HL-60 (cell line): Measurements from ENCODE around the gene KRTAP9-6.
"Not testable (repeated sequence)": the region's sequence is repeated elsewhere in the genome, so short reads cannot be mapped to it uniquely, and the experiment has no call there.

Experiments
- DNase-seq, 2 experiments: peaks; one replicate each; pipeline ENCODE4 v3.0.0-alpha.2; 2010 to 2020; ENCODE audit warnings: low read depth in 1 of 2, low spot score in 1 of 2
- H3K27ac ChIP-seq: fragments of 250-450 bp; sonication (Bioruptor Pico); replicated peaks from 2 replicates; pipeline ENCODE4 v1.5.1; 2020; ENCODE audit warnings: mild to moderate bottlenecking, moderate library complexity
- H3K27me3 ChIP-seq: fragments of 250-450 bp; sonication (Bioruptor Pico); 2 replicates; pipeline ENCODE4 v1.5.1; 2021; ENCODE audit warnings: mild to moderate bottlenecking, moderate library complexity; ENCODE audit not compliant: insufficient read depth, poor library complexity, severe bottlenecking
- H3K4me3 ChIP-seq: replicated peaks from 2 replicates; pipeline ENCODE4 v1.5.1; 2011; ENCODE audit warnings: mild to moderate bottlenecking, control low read depth, low read length; ENCODE audit not compliant: insufficient read depth
- GABPA ChIP-seq: IDR thresholded peaks from 2 replicates; pipeline ENCODE4 v1.6.1; 2012; ENCODE audit warnings: low read depth
- POLR2AphosphoS5 ChIP-seq: IDR thresholded peaks from 2 replicates; pipeline ENCODE4 v1.6.1; 2012; ENCODE audit warnings: low read depth
- REST ChIP-seq: IDR thresholded peaks from 2 replicates; pipeline ENCODE4 v1.6.1; 2012; ENCODE audit warnings: low read depth; ENCODE audit not compliant: insufficient replicate concordance
- SPI1 ChIP-seq: IDR thresholded peaks from 2 replicates; pipeline ENCODE4 v1.6.1; 2012; ENCODE audit warnings: low read depth, mild to moderate bottlenecking, borderline replicate concordance
- long read RNA-seq: library from polyadenylated mRNA; unstranded; transcript quantifications from one replicate; pipeline ENCODE4 v2.0.0, GENCODE V29; 2020
- TF ChIP-seq, protein P1 (sequence below): IDR thresholded peaks from one replicate; pipeline ENCODE4 v1.5.1; 2011; ENCODE audit warnings: low read length, control low read depth, inconsistent platforms; ENCODE audit not compliant: insufficient read depth

The KRTAP9-6 gene
- long read RNA-seq, result 0 reads

DNA sequence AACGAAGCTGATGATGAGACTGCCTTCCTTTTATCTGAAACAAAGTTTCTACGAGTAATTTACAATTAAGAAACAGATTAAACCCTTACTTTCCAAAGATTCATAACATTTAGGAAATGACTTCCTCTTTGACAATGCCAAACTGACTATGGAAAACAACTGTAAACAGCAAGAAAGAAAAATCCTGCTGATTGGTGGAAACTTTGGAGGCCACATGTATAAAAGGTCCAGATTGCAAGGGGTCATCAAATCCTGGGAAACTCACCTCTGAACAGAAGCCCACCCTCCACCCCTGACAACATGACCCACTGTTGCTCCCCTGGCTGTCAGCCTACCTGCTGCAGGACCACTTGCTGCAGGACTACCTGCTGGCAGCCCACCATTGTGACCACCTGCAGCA lies at the start of gene KRTAP9-6:
Gene KRTAP9-6 (plus strand): TSS at position 301 of the 400 bp plus-strand sequence. CDS start 0 bp downstream, at position 301.
- TF ChIP-seq GABPA (no peak), POLR2AphosphoS5 (no peak), SPI1 (no peak), REST (no peak)
- TF ChIP-seq, protein P1, sequence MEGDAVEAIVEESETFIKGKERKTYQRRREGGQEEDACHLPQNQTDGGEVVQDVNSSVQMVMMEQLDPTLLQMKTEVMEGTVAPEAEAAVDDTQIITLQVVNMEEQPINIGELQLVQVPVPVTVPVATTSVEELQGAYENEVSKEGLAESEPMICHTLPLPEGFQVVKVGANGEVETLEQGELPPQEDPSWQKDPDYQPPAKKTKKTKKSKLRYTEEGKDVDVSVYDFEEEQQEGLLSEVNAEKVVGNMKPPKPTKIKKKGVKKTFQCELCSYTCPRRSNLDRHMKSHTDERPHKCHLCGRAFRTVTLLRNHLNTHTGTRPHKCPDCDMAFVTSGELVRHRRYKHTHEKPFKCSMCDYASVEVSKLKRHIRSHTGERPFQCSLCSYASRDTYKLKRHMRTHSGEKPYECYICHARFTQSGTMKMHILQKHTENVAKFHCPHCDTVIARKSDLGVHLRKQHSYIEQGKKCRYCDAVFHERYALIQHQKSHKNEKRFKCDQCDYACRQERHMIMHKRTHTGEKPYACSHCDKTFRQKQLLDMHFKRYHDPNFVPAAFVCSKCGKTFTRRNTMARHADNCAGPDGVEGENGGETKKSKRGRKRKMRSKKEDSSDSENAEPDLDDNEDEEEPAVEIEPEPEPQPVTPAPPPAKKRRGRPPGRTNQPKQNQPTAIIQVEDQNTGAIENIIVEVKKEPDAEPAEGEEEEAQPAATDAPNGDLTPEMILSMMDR, result no peak
- no peak for DNase-seq
- Histone ChIP-seq H3K27ac (no peak within 1 kb of the TSS), H3K4me3 (no peak within 1 kb of the TSS), H3K27me3 (no peaks in the 10 kb centered on the region)

GRCh38 chr17:41215681-41216080 lies 49.5 kb upstream of the KRTAP9-6 start:
- Histone ChIP-seq H3K4me3 (no peak overlapping the region), H3K27ac (no peak overlapping the region), H3K27me3 (no peaks in the 10 kb centered on the region)
- no peak for DNase-seq
- TF ChIP-seq GABPA (no peak), REST (no peak), SPI1 (no peak)

DNA sequence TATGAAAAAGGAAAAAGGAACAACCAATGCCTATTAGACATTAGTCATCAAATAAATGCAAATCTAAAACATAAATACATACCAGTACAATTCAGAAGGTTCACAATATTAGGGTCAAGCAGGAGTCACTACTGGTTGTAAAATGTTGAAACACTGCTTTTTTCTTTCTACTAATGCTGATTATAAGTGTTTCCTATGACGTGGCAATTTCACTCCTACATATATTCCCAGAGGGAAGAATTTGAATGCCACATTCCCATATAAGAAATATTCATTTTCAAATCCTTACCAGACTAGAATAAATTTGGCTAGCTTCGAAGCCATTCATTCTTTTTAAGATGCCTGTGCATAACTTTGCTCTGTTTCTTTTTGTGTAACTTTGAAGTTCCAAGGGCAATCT lies 41.4 kb upstream of the KRTAP9-6 start:
- no peak for DNase-seq
- H3K27ac ChIP-seq, result no peak overlapping the region
- TF ChIP-seq REST (no peak), POLR2AphosphoS5 (no peak), SPI1 (no peak), GABPA (no peak)
- TF ChIP-seq, protein P1, result no peak
- H3K27me3 ChIP-seq, result no peaks in the 10 kb centered on the region
- H3K4me3 ChIP-seq, result no peak overlapping the region

GRCh38 chr17:41226051-41226450 lies 39.1 kb upstream of the KRTAP9-6 start:
- TF ChIP-seq SPI1 (no peak), REST (no peak), POLR2AphosphoS5 (no peak), GABPA (no peak)
- TF ChIP-seq, protein P1, result no peak
- H3K4me3 ChIP-seq, result no peak overlapping the region
- peaks cover 2% of the 10 kb centered on the region for H3K27me3 ChIP-seq
- DNase-seq, result no peak
- H3K27ac ChIP-seq, result no peak overlapping the region

DNA sequence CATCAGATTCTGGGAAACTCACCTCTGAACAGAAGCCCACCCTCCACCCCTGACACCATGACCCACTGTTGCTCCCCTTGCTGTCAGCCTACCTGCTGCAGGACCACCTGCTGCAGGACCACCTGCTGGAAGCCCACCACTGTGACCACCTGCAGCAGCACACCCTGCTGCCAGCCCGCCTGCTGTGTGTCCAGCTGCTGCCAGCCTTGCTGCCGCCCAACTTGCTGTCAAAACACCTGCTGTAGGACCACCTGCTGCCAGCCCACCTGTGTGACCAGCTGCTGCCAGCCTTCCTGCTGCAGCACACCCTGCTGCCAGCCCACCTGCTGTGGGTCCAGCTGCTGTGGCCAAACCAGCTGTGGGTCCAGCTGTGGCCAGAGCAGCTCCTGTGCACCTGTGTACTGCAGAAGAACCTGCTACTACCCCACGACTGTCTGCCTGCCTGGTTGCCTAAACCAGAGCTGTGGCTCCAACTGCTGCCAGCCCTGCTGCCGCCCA lies 38.5 kb upstream of the KRTAP9-6 start, which contains the start of gene KRTAP9-2:
Gene KRTAP9-2 (plus strand): TSS at position 51 of the 498 bp plus-strand sequence. CDS start 7 bp downstream, at position 58.
- H3K27me3 ChIP-seq, H3K4me3 ChIP-seq, H3K27ac ChIP-seq, DNase-seq: not testable (repeated sequence)
